ENCODE measurements around the gene TNFAIP3.

TNFAIP3 gene

GRCh38 chr6:137928286-137928685 lies 61.2 kb downstream of the TNFAIP3 start:
- H3K36me3 ChIP-seq (ENCODE audit: control insufficient read depth, insufficient read depth, low read length): no peaks in the 10 kb centered on the region
- H3K4me1 ChIP-seq (ENCODE audit: control insufficient read depth, insufficient read depth, low read length, poor library complexity, severe bottlenecking): peaks cover 19% of the 10 kb centered on the region
- H3K9me3 ChIP-seq (ENCODE audit: control insufficient read depth, low read length): no peaks in the 10 kb centered on the region
- H3K27me3 ChIP-seq (replicated peaks; ENCODE audit: control insufficient read depth, insufficient read depth, low read length, poor library complexity, severe bottlenecking): no peaks in the 10 kb centered on the region
- H3K4me3 ChIP-seq (ENCODE audit: insufficient read depth, low read depth, low read length, poor library complexity, severe bottlenecking): no peak overlapping the region
- H3K27ac ChIP-seq (ENCODE audit: insufficient read depth, low read length, poor library complexity, severe bottlenecking): peak overlapping the region; percentile 22
- DNase-seq: no peak

GRCh38 chr6:137931849-137932465 lies 64.9 kb downstream of the TNFAIP3 start:
- Histone ChIP-seq H3K36me3 (ENCODE audit: control insufficient read depth, insufficient read depth, low read length) (no peaks in the 10 kb centered on the region), H3K4me3 (ENCODE audit: insufficient read depth, low read depth, low read length, poor library complexity, severe bottlenecking) (no peak overlapping the region), H3K4me1 (ENCODE audit: control insufficient read depth, insufficient read depth, low read length, poor library complexity, severe bottlenecking) (peaks cover 15% of the 10 kb centered on the region), H3K27me3 (replicated peaks; ENCODE audit: control insufficient read depth, insufficient read depth, low read length, poor library complexity, severe bottlenecking) (no peaks in the 10 kb centered on the region), H3K9me3 (ENCODE audit: control insufficient read depth, low read length) (no peaks in the 10 kb centered on the region), H3K27ac (ENCODE audit: insufficient read depth, low read length, poor library complexity, severe bottlenecking) (no peak overlapping the region)
- no peak for DNase-seq

All from effector memory CD4-positive, alpha-beta T cell (primary cell).